NCI-H345 (cell line): Measurements from ENCODE around the gene C4B.
"Not testable (repeated sequence)": the region's sequence is repeated elsewhere in the genome, so short reads cannot be mapped to it uniquely, and the experiment has no call there.

Experiments used
- DNase-seq: peaks from one replicate; lab custom pipeline; 2025; lab: John Stamatoyannopoulos, UW

Gene C4B

DNA sequence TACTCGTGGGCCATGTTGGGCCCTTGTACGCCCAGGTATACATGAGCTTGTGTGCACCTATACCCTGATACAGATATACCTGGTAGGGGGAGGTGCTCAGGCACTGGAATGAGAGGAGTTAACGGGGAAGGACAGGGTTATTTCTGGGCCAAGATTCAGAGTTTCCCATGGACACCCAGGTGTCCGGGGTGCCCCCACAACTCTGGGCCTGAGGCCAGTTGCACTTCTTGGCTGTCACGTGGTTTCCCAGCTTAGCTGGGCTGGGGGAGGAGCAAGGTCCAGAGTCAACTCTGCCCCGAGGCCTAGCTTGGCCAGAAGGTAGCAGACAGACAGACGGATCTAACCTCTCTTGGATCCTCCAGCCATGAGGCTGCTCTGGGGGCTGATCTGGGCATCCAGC is 32.9 kb upstream of the C4B start, which contains the start of gene C4A:
Gene C4A, plus strand, starts transcription at position 314 of the 400 bp plus-strand sequence. Its CDS starts 51 bp downstream, at position 365.
- not testable (repeated sequence) for DNase-seq

DNA sequence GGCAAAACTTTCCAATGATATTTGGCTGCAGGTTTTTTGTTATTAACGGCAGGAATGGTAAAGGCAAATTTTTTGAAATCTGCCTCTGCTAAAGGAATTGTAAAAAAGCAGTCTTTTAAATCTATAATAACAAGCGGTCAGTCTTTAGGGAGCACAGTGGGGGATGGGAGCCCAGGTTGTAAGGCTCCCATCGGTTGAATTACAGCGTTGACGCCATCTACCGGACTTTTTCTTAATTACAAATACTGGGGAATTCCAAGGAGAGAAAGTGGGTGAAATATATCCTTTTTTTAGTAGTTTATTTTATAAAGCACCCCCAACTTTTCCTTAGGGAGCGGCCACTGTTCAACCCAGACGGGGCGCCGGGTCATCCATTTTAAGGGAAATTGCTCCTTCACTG is 25.2 kb upstream of the C4B start:
- DNase-seq: not testable (repeated sequence)

DNA sequence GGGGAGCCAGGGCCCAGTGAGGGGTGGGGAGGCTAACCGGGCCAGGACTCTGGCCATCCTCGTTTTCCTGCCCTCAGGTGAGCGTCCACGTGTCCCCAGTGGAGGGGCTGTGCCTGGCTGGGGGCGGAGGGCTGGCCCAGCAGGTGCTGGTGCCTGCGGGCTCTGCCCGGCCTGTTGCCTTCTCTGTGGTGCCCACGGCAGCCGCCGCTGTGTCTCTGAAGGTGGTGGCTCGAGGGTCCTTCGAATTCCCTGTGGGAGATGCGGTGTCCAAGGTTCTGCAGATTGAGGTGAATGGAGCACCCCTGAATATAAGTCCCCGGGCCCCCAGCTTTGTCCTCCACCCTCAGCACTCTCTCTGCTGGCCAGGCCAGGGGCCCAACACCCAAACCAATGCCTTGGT is 20.2 kb upstream of the C4B start:
- DNase-seq: not testable (repeated sequence)

DNA sequence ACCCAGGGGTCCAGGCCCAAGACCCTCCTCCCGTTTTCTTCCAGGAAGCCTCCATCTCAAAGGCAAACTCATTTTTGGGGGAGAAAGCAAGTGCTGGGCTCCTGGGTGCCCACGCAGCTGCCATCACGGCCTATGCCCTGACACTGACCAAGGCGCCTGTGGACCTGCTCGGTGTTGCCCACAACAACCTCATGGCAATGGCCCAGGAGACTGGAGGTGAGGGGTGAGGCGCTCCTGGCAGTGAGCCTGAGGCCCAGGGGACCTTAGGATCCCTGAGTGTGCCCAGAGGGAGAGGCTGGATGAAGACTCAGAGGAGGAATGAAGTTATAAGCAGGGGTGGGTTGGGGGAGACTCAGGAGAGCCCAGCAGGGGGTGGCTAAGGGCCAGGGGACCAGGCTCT is 18.2 kb upstream of the C4B start:
- DNase-seq: not testable (repeated sequence)

DNA sequence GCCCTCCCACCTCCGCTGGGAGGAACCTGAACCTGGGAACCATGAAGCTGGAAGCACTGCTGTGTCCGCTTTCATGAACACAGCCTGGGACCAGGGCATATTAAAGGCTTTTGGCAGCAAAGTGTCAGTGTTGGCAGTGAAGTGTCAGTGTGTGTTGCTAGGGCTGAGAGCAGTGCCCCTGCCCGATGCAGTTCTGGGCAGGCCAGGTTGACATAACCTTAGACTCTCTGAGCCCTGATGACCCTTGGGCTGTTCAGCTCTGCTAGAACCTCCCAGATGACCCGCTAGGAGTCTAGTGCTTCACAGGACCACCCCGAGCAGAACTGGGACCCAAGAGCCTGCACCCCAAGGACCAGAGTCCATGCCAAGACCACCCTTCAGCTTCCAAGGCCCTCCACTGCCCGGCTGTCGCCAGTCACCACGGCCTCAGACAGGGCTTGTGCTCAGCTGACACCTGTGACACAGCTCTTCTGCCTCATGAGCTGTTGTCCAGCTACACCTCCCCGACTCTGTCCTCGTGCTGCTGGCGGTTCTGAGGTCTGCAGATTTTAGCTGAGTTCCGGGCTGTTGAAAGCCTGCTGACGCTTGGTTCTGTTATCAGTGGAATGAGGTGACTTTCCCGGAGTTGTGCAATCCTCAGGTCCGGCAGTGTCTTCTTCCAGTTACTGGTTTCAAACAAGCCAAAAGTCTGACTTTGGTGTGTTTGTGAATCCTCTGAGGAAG is 11.9 kb upstream of the C4B start:
- not testable (repeated sequence) for DNase-seq

DNA sequence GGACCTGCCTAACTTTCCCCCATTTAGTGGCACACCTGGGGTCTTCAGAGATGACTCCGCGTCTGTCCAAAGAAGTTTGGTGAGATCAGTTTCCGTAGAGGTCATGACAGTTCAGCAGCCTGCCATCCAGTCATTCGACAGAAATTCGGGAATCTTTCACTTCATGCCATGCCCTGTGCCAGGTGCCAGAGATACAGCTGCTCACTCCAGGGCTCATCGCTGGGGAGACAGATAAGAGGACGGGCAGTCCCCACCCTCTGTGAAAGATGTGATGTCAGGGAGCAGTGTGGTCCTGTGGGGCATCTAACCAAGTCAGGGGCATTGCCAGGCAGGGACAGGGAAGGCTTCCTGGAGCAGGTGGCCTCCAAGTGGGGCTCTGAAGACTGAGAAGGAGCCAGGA is 11.3 kb upstream of the C4B start:
- DNase-seq: not testable (repeated sequence)

DNA sequence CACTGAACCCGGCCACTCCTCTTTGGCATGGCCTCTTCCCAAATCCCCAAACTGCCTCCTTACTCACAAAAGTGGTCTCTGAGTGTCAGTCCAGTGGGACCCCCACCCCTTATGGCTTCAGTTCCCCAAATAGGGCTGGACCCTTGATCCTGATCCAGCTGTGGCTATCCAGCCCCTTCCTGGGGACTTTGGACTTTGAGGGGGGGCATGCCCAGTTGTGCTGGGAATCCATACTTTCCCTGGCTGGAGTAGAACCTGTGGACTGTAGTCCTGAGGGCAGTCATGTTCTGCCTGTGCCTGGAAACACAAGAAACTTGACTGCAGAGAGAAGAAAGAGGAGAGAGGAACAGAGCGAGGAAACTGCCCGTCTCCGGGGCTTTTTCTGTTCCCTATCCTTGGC is 10.2 kb upstream of the C4B start:
- not testable (repeated sequence) for DNase-seq

DNA sequence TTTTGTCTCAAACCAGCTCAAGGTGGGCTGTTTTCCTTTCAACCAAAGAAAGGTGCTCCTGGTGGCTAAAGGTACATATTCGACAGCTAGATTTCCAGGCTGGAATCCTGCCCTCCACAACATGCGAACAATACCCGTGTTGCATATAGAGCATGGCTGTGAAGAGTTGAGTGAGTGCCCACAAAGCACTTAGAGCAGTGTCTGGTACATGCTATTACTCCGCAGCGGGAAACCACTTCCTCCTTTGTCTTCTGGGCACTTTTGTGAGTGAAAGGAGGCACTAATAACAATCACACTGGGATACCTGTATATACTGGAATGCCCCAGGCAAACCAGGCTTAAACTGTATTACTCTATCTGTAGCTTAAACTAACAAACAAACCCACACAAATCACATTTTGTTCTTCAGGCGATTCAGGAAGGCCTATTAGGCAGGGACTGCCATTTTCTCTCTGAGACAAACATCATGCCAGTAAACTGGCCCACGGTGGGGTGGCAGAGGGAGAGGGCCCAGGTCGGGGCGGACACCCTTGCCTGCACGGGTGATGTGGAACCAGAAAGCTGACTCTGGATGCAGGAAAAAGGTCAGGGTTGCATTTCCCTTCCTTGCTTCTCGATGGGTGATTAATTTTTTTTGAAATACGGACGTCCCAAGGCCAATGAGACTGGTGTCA is 9.6 kb upstream of the C4B start:
- peak; percentile 32 for DNase-seq

DNA sequence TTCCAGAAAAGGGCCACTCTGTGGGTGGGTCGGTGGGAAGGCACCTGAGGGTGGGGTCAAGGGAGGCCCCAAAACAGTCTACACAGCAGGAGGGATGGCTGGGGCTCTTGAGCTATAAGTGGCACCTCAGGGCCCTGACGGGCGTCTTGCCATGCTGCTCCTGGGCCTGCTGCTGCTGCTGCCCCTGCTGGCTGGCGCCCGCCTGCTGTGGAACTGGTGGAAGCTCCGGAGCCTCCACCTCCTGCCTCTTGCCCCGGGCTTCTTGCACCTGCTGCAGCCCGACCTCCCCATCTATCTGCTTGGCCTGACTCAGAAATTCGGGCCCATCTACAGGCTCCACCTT is 9.1 kb upstream of the C4B start:
- not testable (repeated sequence) for DNase-seq

DNA sequence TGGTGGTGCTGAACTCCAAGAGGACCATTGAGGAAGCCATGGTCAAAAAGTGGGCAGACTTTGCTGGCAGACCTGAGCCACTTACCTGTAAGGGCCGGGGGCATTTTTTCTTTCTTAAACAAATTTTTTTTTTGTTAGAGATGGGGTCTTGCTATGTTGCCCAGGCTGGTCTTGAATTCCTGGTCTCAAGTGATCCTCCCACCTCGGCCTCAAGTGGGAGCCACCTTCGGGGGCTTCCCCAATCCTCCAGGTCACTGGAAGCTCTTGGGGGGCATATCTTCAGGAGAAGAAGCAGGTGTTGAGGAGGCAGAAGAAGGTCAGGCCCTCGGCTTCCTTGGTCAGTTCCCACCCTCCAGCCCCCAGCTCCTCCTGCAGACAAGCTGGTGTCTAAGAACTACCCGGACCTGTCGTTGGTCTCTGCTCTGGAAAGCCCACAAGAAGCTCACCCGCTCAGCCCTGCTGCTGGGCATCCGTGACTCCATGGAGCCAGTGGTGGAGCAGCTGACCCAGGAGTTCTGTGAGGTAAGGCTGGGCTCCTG is 8.5 kb upstream of the C4B start:
- DNase-seq: not testable (repeated sequence)

DNA sequence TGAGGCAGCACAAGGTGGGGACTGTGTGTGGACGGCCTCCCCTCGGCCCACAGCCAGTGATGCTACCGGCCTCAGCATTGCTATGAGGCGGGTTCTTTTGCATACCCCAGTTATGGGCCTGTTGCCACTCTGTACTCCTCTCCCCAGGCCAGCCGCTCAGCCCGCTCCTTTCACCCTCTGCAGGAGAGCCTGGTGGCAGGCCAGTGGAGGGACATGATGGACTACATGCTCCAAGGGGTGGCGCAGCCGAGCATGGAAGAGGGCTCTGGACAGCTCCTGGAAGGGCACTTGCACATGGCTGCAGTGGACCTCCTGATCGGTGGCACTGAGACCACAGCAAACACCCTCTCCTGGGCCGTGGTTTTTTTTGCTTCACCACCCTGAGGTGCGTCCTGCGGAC is 7.5 kb upstream of the C4B start:
- DNase-seq: not testable (repeated sequence)

DNA sequence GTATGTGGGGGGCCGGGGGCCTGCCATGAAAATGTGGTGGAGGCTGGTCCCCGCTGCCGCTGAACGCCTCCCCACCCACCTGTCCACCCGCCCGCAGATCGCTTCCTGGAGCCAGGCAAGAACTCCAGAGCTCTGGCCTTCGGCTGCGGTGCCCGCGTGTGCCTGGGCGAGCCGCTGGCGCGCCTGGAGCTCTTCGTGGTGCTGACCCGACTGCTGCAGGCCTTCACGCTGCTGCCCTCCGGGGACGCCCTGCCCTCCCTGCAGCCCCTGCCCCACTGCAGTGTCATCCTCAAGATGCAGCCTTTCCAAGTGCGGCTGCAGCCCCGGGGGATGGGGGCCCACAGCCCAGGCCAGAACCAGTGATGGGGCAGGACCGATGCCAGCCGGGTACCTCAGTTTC is 6.6 kb upstream of the C4B start:
- DNase-seq: not testable (repeated sequence)

DNA sequence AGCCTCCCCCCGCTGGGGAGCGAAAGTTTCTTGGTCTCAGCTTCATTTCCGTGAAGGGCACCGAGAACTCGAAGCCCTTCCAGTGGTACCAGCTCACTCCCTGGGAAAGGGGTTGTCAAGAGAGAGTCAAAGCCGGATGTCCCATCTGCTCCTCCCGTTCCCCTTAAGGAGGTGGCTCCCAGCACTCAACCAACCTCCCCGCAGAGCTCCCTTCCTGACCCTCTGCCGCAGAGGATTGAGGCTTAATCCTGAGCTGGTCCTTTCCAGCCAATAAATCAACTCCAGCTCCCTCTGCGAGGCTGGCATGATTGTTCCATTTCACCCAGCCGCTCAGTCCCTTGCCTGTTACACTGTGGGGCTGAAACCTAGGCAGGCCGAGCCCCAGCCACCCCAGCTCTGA is 6.0 kb upstream of the C4B start:
- not testable (repeated sequence) for DNase-seq

DNA sequence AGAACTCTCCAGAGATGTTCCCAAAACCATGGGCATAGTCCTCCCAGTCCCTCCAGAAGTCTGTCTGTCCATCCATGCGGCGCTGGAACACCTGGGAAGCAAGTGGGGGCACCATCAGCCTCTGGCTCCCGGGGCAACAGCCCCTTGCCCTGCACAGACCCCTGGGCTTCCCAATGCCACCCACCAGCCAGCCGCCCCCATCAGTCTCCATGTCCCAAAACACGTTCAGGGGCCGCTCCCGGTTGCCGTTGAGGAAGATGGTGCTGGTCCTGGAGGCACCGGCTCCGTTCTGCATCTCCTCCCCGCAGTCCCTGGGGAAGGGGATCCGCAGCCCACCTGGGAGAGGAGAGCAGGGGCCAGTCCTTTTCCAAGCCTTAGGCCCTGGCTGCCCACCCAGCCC is 5.1 kb upstream of the C4B start:
- not testable (repeated sequence) for DNase-seq

DNA sequence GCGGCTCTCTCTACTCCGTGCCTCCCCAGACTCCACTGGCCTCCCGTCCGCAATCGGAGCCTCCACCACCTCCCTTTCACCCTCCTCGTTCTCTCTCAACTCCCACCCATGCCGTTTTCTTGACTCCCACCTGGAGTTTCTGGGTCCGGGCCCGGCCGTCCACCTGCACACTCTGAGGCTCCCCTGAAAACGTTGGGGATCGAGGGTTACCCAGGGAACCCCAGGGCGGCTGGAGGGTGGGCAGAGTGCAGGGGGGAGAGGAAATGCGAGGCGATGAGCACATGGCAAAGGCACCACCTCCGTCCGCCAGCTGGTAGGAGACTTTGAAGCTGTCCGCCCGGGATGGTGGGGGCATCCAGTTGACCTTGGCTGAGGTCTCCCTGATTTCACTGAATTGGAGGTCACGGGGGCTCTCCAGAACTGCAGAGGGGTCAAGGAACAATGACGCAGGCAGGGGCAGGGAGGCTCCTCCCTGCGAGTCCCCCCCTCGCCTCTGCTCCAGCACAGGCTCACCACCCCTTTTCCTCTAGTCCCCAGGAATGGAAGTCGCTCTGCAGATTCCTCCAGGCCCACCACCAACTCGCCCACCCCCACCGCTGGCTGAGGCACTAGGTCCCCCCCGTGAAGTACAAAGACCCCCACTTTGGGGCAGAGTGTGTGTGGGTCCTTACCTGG is 3.6 kb upstream of the C4B start:
- DNase-seq: not testable (repeated sequence)

DNA sequence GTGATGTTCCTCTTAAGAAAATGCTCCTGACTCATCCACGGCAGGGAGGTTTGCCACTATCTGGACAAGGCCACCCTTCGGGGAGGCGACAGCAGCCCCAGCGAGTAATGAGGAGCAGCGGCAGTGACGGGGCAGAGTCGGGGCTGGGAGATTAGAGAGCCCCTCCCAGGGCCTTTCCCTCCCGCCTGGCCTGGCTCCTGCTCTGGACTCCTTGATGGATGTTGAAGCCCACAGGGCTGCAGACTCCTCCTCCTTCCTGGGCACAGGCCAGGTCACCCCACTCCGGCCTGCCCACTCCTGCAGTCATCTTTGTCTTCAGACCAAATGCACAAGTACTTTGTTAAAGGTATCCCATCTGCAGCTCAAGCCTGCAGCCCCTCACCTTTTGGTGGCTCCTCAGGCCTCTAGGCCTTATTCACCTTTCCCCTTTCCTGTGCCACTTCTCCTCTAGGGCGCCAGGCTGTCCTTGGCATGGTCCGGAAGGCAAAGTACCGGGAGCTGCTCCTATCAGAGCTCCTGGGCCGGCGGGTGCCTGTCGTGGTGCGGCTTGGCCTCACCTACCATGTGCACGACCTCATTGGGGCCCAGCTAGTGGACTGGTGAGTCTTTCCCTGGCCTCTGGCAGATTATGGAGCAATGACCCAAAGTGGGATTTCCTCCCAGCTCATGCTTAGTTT is 1.5 kb upstream of the C4B start:
- DNase-seq: not testable (repeated sequence)

DNA sequence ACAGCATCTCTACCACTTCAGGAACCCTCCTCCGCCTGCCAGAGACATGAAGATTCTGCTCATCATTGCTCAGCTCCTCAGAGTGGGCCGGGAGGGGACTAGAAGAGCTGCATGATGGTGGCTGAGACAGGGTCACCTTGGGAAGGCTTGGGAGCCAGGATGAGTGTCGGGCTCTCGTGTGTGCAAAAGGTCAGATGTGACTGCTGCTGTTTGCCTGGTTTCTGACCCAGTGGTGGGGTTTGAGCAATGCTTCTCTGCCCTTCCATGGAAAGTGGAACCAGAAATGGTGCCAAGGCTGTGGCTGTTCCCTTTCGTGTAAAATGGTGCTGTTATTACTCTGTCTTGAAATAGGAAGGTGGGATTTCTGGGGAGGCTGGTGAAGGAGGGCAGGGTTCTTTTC is 857 bp upstream of the C4B start:
- DNase-seq: not testable (repeated sequence)

DNA sequence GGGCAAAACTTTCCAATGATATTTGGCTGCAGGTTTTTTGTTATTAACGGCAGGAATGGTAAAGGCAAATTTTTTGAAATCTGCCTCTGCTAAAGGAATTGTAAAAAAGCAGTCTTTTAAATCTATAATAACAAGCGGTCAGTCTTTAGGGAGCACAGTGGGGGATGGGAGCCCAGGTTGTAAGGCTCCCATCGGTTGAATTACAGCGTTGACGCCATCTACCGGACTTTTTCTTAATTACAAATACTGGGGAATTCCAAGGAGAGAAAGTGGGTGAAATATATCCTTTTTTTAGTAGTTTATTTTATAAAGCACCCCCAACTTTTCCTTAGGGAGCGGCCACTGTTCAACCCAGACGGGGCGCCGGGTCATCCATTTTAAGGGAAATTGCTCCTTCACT is 7.5 kb downstream of the C4B start:
- DNase-seq: not testable (repeated sequence)

DNA sequence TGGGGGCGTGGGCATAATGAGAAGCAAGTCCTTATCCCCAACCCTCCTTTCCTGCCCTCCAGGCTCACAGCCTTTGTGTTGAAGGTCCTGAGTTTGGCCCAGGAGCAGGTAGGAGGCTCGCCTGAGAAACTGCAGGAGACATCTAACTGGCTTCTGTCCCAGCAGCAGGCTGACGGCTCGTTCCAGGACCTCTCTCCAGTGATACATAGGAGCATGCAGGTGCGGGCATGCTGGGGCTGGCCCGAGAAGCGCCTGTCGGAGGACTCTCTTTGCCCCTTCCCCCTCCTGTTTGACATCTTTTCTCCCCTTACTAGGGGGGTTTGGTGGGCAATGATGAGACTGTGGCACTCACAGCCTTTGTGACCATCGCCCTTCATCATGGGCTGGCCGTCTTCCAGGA is 14.0 kb downstream of the C4B start:
- not testable (repeated sequence) for DNase-seq

DNA sequence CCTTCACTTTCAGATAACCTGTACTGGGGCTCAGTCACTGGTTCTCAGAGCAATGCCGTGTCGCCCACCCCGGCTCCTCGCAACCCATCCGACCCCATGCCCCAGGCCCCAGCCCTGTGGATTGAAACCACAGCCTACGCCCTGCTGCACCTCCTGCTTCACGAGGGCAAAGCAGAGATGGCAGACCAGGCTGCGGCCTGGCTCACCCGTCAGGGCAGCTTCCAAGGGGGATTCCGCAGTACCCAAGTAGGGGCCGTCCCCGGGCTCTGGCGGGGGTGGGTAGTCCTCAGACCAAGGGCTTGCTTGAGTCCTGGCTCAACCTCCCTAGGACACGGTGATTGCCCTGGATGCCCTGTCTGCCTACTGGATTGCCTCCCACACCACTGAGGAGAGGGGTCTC is 15.0 kb downstream of the C4B start:
- DNase-seq: not testable (repeated sequence)

DNA sequence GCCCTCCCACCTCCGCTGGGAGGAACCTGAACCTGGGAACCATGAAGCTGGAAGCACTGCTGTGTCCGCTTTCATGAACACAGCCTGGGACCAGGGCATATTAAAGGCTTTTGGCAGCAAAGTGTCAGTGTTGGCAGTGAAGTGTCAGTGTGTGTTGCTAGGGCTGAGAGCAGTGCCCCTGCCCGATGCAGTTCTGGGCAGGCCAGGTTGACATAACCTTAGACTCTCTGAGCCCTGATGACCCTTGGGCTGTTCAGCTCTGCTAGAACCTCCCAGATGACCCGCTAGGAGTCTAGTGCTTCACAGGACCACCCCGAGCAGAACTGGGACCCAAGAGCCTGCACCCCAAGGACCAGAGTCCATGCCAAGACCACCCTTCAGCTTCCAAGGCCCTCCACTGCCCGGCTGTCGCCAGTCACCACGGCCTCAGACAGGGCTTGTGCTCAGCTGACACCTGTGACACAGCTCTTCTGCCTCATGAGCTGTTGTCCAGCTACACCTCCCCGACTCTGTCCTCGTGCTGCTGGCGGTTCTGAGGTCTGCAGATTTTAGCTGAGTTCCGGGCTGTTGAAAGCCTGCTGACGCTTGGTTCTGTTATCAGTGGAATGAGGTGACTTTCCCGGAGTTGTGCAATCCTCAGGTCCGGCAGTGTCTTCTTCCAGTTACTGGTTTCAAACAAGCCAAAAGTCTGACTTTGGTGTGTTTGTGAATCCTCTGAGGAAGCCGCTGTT is 20.9 kb downstream of the C4B start:
- DNase-seq: not testable (repeated sequence)
